Ascending aorta (tissue), 2 donors: Measurements from ENCODE around the gene RXRA. TPM values are rescaled to one million over a fixed set of nuclear protein-coding genes. Genes with fewer than 3 reads are reported as not detected.

Source experiments
- DNase-seq, 2 donors: peaks; one replicate each; pipeline ENCODE4 v3.0.0-alpha.2; 2019; ENCODE audit warnings: low spot score in 2 of 2
- H3K27ac ChIP-seq, 2 donors: fragments of 200-600 bp; sonication (generic); one replicate each; pipeline ENCODE4 v1.5.1; 2016 to 2017; ENCODE audit warnings: mild to moderate bottlenecking in 1 of 2
- H3K27me3 ChIP-seq: fragments of 200-600 bp; sonication (generic); one replicate; pipeline ENCODE4 v1.5.1; 2017
- H3K36me3 ChIP-seq, 2 donors: fragments of 200-600 bp; sonication (generic); one replicate each; pipeline ENCODE4 v1.5.1; 2016
- H3K4me1 ChIP-seq, 2 donors: fragments of 200-600 bp; sonication (generic); one replicate each; pipeline ENCODE4 v1.5.1; 2016 to 2017; ENCODE audit warnings: mild to moderate bottlenecking in 1 of 2
- H3K4me3 ChIP-seq, 2 donors: fragments of 200-600 bp; sonication (generic); one replicate each; pipeline ENCODE4 v1.5.1; 2016 to 2017; ENCODE audit warnings: mild to moderate bottlenecking in 1 of 2
- H3K9me3 ChIP-seq, 2 donors: fragments of 200-600 bp; sonication (generic); one replicate each; pipeline ENCODE4 v1.5.1; 2016
- CTCF ChIP-seq, 3 experiments: fragments of 200-600 bp in 2 of 3; fragments of 450-650 bp in 1 of 3; sonication (generic) in 2 of 3; IDR thresholded peaks; one replicate each; pipeline ENCODE4 v1.5.1; 2016 to 2019; ENCODE audit warnings: antibody characterized with exemption in 3 of 3, mild to moderate bottlenecking in 1 of 3, moderate library complexity in 1 of 3
- intact Hi-C: fragments of 100-400 bp; cut with DNase I; formaldehyde crosslinking; loops from one replicate; pipeline ENCODE4 v1.15.1; 2023
- total RNA-seq: library from RNA; depleted of rRNA; stranded (reverse); fragments of >200 nt; gene quantifications from one replicate; pipeline ENCODE4 v1.1.0, GENCODE V29; 2016

The RXRA gene
- total RNA-seq, 1 donor from 2014 or later: 64.1 TPM

DNA sequence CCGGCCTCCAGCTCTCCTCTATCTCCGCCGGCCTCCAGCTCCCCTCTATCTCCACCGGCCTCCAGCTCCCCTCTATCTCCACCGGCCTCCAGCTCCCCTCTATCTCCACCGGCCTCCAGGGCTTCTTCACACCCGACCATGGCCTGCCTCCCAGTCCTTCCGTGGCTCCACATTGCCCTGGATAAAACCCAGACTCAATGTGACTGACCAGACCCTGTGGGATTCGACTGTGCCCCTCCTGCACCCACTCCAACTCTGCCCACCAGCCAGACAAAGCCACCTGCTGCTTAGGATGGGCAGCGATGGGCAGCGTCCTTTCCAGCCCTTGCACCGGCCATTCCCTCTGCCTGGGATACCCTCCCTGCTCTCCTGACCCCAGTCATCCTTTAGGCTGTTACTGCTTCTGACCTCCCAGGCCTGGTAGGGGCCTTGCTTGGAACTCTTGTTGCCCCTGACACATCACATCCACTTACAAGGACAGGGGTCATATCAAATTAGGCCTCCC is 30.5 kb upstream of the RXRA start:
- Histone ChIP-seq H3K27ac (no peak overlapping the region), H3K4me1 (peaks cover 0 to 6% of the 10 kb centered on the region in 2 donors), H3K36me3 (no peaks in the 10 kb centered on the region), H3K4me3 (no peak overlapping the region), H3K9me3 (no peaks in the 10 kb centered on the region), H3K27me3 (no peaks in the 10 kb centered on the region)
- TF ChIP-seq CTCF (IDR thresholded peaks at IDR 0.05): no peak
- intact Hi-C loops: no loop called here
- no peak for DNase-seq

- no peaks in the 10 kb centered on the region for H3K27me3 ChIP-seq
- DNase-seq: no peak
- TF ChIP-seq CTCF (IDR thresholded peaks at IDR 0.05): no peak
- no peaks in the 10 kb centered on the region for H3K36me3 ChIP-seq
- H3K4me3 ChIP-seq: no peak overlapping the region
- no peaks in the 10 kb centered on the region for H3K9me3 ChIP-seq
- H3K27ac ChIP-seq: no peak overlapping the region
- intact Hi-C loops: no loop called here
- peaks cover 0 to 6% of the 10 kb centered on the region in 2 donors for H3K4me1 ChIP-seq
Observed at GRCh38 chr9:134296301-134297082, 29.8 kb upstream of the RXRA start.

- H3K4me1 ChIP-seq: peaks cover 0 to 6% of the 10 kb centered on the region in 2 donors
- H3K36me3 ChIP-seq: no peaks in the 10 kb centered on the region
- no peak overlapping the region for H3K27ac ChIP-seq
- no peaks in the 10 kb centered on the region for H3K9me3 ChIP-seq
- no peak overlapping the region for H3K4me3 ChIP-seq
- no peaks in the 10 kb centered on the region for H3K27me3 ChIP-seq
- DNase-seq: no peak
- TF ChIP-seq CTCF (IDR thresholded peaks at IDR 0.05): no peak
- intact Hi-C loops: no loop called here
Observed at GRCh38 chr9:134297083-134297410, 29.2 kb upstream of the RXRA start.

GRCh38 chr9:134297576-134297975 is 28.7 kb upstream of the RXRA start:
- Histone ChIP-seq H3K4me3 (no peak overlapping the region), H3K4me1 (peaks cover 0 to 6% of the 10 kb centered on the region in 2 donors), H3K36me3 (no peaks in the 10 kb centered on the region), H3K27me3 (no peaks in the 10 kb centered on the region), H3K9me3 (no peaks in the 10 kb centered on the region), H3K27ac (no peak overlapping the region)
- intact Hi-C loops: no loop called here
- DNase-seq: no peak
- no peak for TF ChIP-seq CTCF (IDR thresholded peaks at IDR 0.05)

- no peak for DNase-seq
- H3K27me3 ChIP-seq: no peaks in the 10 kb centered on the region
- H3K27ac ChIP-seq: no peak overlapping the region
- peaks cover 0 to 6% of the 10 kb centered on the region in 2 donors for H3K4me1 ChIP-seq
- no peaks in the 10 kb centered on the region for H3K9me3 ChIP-seq
- intact Hi-C loops: no loop called here
- H3K36me3 ChIP-seq: no peaks in the 10 kb centered on the region
- H3K4me3 ChIP-seq: no peak overlapping the region
- TF ChIP-seq CTCF (IDR thresholded peaks at IDR 0.05): no peak
Observed at GRCh38 chr9:134298000-134298399, 28.3 kb upstream of the RXRA start.
